HG03066 (cell line): ENCODE results near the gene SERINC3.
A peak's percentile ranks its signal among the peaks of the same experiment; 100 is the strongest.
"Not testable (repeated sequence)": the region's sequence is repeated elsewhere in the genome, so short reads cannot be mapped to it uniquely, and the experiment has no call there.

Experiments
- ATAC-seq: cut with Tn5 transposase; IDR thresholded peaks from one replicate; pipeline ENCODE4 v1.9.1; 2021; ENCODE audit warnings: low read depth; ENCODE audit not compliant: unreplicated experiment

The SERINC3 gene

DNA sequence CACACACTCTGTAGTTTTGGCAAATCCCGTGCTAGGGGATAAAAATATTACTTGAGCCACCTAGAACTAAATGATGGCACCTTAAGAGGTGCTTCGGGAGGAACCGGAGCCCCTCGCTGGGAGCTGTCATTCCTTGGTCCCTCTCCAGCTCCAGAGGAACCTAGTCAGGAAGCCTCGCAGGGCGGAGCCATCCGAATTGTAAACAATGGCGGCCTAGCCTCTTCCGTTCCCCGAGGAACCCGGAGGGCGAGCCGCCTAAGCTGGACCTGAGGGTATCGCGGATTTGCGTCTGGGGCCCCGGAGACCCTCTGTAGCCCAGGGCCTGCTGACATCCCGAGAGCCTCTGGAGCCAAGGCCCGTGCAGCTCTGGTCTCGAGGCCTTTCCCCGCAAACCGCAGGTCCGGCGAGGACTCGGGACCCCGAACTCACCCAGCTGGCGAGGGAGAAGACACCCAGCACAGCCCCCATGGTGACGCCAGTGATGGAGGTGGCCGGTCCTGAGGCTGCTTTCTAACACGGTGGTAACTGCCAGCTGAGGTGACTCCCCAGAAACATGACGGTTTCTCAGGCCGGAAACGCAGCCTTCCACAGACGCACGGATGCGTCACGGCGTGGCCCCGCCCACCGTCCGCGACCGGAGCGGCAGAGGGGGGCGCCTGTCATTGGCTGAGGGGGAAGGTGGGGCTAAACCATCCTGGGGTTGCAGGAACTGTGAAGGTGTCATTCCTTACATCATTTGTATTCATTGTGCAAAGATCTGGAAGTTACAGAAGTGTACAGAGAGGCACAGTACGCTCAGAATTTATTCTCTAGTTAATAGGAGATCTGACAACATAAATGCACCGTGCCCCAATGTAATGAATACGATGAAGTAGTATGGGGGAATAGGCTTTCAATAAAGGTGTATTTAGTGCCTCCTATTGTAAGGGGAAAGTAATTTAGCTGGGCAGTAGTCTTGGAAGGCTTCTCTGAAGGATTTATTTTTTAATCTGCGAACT lies at the start of gene SERINC3:
Gene SERINC3 (minus strand): TSS at position 587 of the 998 bp plus-strand sequence. CDS start 119 bp downstream, at position 468.
- peak; percentile 100 for ATAC-seq

- ATAC-seq: no peak
Observed at GRCh38 chr20:44571362-44571988, 49.6 kb upstream of the SERINC3 start.

GRCh38 chr20:44570367-44570766 lies 48.5 kb upstream of the SERINC3 start:
- ATAC-seq: no peak

DNA sequence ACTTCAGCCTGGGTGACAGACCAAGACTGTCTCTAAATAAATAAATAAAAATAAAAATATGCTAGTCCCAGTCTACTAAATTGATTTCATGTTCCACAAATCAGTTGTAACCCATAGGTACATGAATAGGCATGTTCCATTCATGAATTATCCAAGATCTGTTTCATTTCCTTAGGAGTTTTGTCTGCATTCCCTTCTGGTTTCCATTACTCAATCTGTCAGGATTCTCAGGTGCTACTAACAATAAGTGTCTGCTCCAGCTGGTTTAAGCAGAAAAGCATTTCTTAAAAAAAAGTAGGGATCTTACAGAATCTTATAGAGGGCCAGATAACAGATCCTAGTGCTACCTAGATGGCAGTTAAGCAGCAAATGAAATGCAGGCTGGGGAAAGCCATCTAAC lies 44.9 kb upstream of the SERINC3 start:
- ATAC-seq: no peak

GRCh38 chr20:44566018-44566417 lies 44.1 kb upstream of the SERINC3 start:
- no peak for ATAC-seq

- ATAC-seq: no peak
Observed at GRCh38 chr20:44561876-44562275, 40.0 kb upstream of the SERINC3 start.

DNA sequence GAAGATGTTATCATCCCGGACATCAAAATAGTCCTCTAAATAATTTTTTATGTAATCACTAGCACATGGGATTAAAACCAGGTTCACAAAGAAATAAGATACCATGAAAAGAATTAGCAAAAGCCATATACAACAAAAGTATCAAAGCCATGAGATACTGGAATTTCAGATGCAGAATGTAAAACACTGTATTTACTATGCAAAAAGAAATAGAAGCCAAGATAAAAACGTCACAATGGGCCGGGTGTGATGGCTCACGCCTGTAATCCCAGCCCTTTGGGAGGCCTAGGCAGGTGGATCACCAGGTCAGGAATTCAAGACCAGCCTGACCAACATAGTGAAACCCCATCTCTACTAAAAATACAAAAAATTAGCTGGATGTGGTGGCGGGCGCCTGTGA lies 38.9 kb upstream of the SERINC3 start:
- not testable (repeated sequence) for ATAC-seq

- no peak for ATAC-seq
Observed at GRCh38 chr20:44560229-44560628, 38.4 kb upstream of the SERINC3 start.

- ATAC-seq: no peak
Observed at GRCh38 chr20:44559302-44559701, 37.4 kb upstream of the SERINC3 start.

DNA sequence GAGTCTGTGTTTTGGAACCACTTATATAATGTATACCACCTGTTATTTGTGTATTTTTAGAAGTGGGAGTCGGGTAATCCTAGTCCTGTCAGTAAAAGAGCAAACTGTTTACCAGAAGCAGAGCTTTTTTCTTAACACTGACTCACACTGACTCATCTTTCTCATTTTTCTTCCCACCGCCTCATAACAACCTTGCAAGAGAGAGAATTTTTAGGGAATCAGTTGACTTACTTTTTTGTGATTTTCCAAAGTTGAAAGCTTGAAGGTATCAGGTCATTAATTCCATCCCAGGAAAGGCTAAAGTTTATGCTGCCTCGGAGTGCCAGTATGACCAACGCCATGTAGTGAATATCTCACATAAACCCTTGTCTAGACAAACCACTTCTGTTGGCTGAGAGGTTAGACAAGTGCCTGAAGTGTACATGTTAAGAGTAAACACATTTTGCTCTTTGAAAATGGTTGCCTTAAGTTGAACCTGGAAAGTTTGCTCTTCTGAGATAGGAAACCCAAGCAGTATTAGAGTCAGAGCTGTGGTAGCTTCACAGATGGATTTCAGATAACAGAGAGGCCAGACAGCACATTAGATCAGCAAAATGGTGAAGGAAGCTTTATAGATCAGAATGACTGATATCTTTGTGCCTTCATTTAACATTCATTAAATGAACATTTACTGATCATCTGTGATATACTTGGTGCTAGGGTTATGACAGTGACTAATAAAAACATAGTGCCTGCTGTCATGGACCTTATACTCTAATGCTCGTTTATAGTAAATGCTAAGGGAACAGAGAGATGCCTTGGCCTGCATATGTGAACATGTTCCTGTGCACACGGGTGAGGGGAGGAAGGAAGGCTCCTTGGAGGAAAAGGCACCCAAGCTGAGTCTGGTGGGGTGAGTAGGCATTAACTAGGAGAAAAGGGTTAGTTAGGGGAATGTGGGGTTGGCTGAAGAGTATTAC lies 31.4 kb upstream of the SERINC3 start:
- ATAC-seq: no peak

- ATAC-seq: no peak
Observed at GRCh38 chr20:44552568-44552949, 30.7 kb upstream of the SERINC3 start.

DNA sequence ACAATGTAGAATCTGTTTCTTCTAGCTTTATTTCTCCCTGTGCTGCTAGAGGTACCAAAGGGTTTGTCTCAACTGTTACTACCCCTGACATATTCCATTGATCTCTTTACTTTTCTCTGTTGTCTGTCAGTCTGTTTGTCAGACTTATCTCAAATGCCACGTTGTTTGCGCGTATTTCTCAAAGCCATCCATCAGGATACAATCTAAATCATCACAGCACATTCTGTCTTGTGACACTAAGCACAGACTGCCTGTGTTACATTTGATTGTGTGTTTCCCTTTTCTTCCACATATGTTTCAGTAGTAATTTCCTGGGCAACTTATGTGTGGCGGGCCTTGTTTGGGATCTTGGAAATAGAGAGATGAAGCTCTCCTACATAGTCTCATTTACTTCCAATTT lies 30.2 kb upstream of the SERINC3 start:
- ATAC-seq: no peak

- ATAC-seq: no peak
Observed at GRCh38 chr20:44549123-44549522, 27.3 kb upstream of the SERINC3 start.

- no peak for ATAC-seq
Observed at GRCh38 chr20:44547419-44547818, 25.5 kb upstream of the SERINC3 start.

- ATAC-seq: no peak
Observed at GRCh38 chr20:44544263-44544662, 22.4 kb upstream of the SERINC3 start.

DNA sequence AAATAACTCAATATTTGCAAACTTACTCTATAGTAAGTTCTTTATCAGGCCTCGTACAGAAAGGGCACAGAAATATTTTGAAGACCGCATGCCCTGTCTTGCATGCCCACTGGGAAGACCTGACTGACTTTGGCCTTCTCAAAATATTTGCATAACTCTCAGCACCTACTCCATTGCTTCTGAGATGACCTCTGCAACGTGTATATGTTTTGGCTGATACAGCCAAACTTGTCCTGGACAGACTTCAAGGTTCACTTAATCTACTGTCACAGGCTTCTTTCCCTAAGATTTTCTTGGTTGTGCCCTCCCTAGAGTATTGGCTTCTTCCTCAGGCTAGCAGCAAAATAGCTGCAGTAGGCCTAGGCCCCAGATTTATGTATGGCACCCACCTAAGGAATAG lies 21.5 kb upstream of the SERINC3 start:
- ATAC-seq: no peak

- no peak for ATAC-seq
Observed at GRCh38 chr20:44542890-44543289, 21.0 kb upstream of the SERINC3 start.

DNA sequence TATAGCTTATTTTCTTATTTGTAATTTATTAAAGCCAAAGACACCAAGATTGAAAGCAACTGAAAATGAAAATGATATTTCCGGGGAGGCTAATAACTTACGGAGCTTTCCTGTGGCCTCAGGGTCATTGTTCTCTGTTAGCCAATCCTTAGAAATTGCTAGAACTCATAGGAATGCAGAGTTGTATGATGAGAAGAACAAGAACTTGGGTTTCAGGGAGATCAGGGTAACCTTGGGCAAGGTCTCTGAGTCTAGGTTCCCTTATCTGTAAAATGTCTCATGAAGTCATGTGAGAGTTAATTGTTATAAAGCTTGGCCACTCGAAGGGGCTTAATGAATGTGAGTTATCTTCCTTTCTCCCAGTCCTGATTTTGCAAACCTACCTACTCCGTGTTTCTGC lies 20.1 kb upstream of the SERINC3 start:
- no peak for ATAC-seq

DNA sequence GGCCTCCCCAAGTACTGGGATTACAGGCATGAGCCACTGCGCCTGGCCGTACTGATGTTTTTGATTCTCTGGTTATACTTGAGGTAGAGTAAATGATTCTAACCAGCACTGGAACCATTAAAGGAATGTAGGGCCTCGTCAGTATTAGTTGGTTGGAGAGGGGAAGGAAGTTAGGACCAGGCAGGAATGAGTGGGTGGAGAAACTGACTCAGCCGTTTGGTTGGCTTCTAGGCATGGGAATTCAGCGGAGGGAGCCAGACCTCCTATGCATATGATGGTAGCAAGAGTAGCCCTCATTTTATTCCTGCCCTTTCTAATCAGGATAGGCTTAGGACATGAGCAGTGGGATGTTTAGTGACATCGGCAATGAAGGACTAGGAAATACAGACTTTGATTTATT lies 19.0 kb upstream of the SERINC3 start:
- no peak for ATAC-seq

GRCh38 chr20:44537993-44538392 lies 16.1 kb upstream of the SERINC3 start:
- no peak for ATAC-seq

DNA sequence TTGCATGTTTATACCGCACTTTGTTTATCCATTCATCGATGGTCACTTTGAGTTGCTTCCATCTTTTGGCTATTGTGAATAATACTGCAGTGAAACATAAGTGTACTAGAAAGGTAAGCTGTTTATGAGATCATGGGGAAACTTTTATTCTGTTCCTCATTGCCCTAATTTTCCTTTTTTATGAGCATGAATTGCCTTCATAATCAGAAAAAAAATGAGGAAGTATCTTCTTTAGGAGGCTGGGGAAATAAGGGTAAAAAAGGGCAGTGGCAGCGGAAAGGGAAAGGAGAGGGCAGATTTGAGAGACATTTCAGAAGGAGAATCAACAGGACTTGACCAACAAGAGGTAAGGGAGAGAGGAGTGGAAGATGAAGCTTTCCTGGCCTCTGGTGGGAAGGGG lies 14.3 kb upstream of the SERINC3 start:
- ATAC-seq: no peak
